ENCODE data around the gene CCDC158.

The CCDC158 gene

DNA sequence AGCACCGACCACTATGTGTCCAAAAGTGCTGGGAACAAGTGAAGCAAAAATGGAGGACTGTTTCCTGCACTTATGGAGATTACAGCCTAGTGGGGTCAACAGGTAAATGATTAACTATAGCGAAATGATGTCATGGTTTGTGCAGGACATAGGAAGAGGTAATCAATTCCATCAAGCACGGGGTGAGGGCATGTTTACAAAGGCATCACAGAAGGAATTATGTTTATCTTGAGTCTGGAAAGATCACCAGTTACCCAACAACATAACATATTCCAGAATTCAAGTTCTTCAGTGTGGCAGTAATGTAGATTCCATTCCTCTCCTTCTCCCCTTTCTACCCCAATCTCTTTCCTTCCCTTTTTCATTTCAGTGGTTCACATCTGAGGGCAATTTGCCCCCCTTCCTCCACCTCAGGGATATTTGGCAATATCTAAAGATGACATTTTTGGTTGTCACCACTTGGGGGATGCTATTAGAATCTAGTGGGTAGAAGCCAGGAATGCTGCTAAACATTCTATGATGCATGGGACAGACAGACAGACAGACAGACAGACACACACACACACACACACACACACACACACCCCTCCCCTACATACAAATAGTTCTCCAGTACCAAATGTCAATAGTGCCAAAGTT, 145.3 kb downstream of the CCDC158 start:
- TF ChIP-seq, protein P1, sequence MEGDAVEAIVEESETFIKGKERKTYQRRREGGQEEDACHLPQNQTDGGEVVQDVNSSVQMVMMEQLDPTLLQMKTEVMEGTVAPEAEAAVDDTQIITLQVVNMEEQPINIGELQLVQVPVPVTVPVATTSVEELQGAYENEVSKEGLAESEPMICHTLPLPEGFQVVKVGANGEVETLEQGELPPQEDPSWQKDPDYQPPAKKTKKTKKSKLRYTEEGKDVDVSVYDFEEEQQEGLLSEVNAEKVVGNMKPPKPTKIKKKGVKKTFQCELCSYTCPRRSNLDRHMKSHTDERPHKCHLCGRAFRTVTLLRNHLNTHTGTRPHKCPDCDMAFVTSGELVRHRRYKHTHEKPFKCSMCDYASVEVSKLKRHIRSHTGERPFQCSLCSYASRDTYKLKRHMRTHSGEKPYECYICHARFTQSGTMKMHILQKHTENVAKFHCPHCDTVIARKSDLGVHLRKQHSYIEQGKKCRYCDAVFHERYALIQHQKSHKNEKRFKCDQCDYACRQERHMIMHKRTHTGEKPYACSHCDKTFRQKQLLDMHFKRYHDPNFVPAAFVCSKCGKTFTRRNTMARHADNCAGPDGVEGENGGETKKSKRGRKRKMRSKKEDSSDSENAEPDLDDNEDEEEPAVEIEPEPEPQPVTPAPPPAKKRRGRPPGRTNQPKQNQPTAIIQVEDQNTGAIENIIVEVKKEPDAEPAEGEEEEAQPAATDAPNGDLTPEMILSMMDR (conservative IDR thresholded peaks at IDR 0.05; ENCODE audit: low read length) = no peak
- no peak overlapping the region for H3K4me3 ChIP-seq (ENCODE audit: low read length)
- no peak for DNase-seq (ENCODE audit: low read depth)

DNA sequence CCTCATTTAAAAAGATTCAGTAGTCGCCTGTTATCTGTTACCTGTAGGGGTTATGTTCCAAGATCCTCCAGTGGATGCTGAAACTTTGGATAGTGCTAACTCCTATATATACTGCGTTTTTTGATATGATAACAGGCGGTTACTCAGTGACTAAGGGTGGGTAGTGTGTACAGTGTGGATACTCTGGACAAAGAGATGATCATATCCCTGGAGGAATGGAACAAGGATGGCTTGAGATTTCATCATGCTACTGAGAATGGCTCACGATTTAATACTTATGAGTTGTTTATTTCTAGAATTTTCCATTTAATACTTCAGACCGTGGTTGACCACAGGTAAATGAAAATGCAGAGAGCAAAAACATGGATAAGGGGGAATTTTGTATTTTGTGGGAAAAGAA, 147.9 kb downstream of the CCDC158 start:
- no peak overlapping the region for H3K4me3 ChIP-seq (ENCODE audit: low read length)
- no peak for DNase-seq (ENCODE audit: low read depth)
- TF ChIP-seq, protein P1 (conservative IDR thresholded peaks at IDR 0.05; ENCODE audit: low read length) = no peak

DNA sequence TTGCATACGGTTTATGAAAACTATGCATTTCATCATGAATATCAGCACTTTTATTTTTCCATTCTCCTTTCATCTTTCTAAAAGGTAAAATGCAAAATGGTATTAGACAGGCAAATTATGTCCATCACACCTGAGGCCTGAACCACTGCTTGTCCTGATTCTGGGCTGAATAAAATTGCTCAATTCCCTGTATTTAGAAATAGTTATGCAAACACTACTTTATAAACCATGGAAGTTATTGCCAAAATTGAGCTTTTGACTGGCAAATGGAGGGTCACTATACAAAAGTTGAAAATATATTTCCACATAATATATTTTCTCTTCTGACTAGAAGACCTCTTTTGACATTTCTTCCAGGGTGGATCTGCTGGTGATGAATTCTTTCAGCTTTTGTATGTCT, 148.4 kb downstream of the CCDC158 start:
- TF ChIP-seq, protein P1 (conservative IDR thresholded peaks at IDR 0.05; ENCODE audit: low read length) = no peak
- no peak overlapping the region for H3K4me3 ChIP-seq (ENCODE audit: low read length)
- no peak for DNase-seq (ENCODE audit: low read depth)

DNA sequence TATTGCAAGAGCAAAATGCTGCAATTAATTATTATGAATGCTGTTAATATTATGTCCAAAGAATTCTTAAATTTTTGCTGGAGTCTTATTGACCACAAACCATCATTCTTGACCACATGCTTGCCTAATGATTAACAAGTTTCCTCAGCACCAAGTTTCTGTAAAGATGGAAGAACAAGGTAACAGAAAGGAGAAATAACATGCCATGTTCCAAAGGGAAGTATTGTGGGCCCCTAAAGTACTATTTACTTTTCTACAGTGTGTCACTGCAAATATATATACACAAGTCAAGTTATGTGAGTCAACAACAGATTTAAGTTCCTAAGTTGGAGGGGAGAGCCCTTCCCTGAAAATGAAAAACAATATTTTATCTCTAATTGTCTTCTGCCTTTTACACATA, 148.9 kb downstream of the CCDC158 start:
- DNase-seq (ENCODE audit: low read depth) = no peak
- TF ChIP-seq, protein P1 (conservative IDR thresholded peaks at IDR 0.05; ENCODE audit: low read length) = no peak
- no peak overlapping the region for H3K4me3 ChIP-seq (ENCODE audit: low read length)

DNA sequence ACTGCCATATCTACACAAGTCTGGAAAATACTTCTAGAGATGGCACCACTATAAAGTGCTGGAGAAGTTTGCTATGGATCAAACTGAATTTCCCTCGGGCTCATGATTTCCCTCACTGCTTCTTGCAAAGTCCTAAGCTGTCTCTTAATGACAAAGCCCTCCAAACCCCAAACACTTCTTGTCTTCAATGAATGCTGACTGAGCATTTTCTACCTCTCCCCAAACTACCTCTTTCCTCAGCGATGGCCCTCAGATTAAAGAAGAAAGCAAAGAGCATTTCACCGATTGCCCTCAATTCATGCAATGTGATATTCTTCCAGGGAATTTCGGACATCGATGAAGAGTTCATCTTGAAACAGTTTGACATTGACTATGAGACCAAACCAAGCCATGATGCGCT, 149.7 kb downstream of the CCDC158 start:
- TF ChIP-seq, protein P1 (conservative IDR thresholded peaks at IDR 0.05; ENCODE audit: low read length) = no peak
- DNase-seq (ENCODE audit: low read depth) = no peak
- no peak overlapping the region for H3K4me3 ChIP-seq (ENCODE audit: low read length)

DNA sequence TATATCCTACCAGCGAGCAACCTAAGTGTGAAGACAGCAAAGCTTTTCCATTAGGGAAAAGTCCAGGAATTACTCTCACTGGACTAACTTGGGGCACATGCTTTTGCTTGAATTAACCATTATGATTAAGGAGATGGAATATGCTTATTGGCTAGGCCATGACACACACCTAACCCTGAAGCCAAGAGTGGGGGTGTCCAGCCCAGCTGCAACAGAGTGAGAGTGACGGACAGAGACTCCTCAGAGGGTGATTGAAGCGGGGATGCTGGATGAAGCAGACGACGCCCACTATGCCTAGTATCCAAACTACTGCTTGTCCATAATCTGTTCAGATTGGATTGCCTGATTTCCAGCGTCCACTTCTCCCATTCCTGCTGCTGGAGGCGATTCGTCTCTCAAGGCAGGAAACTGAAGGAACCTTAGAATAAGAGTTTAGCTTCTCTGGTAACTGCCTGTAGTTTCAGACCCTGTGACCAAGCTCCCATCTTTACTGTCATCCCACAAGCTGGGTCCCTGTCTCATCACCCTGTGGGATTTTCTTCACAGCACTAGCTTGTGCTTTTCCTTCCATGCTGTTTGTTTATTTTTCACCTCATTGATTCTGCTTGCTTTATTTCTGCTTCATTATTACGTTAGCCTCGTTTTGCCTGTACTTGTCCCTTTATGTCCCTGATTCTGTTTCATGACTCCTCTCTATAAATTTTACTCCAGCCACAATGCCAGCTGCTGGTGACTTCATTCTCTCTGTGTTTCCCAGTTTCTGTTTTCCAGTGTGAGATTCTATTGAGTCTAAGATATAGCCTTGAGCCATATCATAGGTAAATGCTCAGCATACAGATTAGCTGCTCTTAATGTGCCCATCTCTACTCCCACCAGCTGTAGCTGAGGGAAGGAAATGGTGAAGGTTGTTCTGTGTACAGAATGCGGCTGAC, 150.4 kb downstream of the CCDC158 start:
- no peak for DNase-seq (ENCODE audit: low read depth)
- TF ChIP-seq, protein P1 (conservative IDR thresholded peaks at IDR 0.05; ENCODE audit: low read length) = no peak
- no peak overlapping the region for H3K4me3 ChIP-seq (ENCODE audit: low read length)

DNA sequence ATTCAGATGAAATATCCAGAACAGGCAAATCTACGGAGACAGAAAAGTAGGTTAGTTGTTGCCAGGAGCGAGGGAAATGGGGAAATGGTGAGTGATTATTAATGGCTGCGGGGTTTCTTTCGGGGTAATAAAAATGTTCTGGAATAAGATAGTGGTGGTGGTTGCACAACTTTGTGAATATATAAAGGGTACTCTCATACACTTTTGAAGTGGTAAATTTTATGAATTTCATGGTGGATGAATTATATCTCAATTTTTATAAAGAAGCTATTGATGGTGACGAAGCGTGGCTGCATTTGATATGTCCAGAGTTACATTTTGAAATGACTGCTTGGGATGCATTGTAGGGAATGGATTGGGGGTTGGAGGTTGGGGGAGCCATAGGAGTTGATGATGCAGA, 153.1 kb downstream of the CCDC158 start:
- DNase-seq (ENCODE audit: low read depth) = no peak
- TF ChIP-seq, protein P1 (conservative IDR thresholded peaks at IDR 0.05; ENCODE audit: low read length) = no peak
- no peak overlapping the region for H3K4me3 ChIP-seq (ENCODE audit: low read length)

All from AG10803 (cell line).